Forelimb muscle (tissue), 1 donor: ENCODE results near the gene CABP7. TPM values are rescaled to one million over a fixed set of nuclear protein-coding genes. Genes with fewer than 3 reads are reported as not detected.

ENCODE experiments used
- DNase-seq: peaks from one replicate; pipeline ENCODE4 v3.0.0-alpha.2; 2013; ENCODE audit warnings: low read depth
- polyA plus RNA-seq: library from polyadenylated mRNA; unstranded; fragments of 120-200 nt; gene quantifications from one replicate; pipeline ENCODE4 v1.2.1, GENCODE V29; 2013; ENCODE audit not compliant: insufficient read length

Gene CABP7
- polyA plus RNA-seq, 1 donor = 0.14 TPM

DNA sequence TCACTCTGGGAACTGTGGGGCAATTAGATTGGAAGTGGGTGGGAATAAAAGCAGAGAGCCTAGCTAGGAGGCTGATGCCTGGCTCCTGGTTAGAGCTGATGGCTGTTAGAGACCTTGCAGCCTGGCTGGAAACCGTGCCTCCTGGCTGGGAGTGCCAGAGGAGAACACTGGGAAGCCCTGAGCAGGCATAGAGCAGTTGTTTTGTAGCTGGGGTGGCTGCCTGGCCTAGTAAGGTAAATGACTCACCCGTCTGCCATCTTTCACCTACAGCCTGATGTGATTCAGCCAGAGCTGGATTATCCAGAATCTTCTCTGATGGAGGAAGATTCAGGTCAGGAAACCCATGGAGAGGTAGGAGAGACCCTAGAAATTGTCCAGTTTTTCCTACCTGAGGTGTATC is 53.4 kb downstream of the CABP7 start:
- DNase-seq = no peak

GRCh38 chr22:29780220-29780619 is 60.4 kb downstream of the CABP7 start:
- DNase-seq = no peak

DNA sequence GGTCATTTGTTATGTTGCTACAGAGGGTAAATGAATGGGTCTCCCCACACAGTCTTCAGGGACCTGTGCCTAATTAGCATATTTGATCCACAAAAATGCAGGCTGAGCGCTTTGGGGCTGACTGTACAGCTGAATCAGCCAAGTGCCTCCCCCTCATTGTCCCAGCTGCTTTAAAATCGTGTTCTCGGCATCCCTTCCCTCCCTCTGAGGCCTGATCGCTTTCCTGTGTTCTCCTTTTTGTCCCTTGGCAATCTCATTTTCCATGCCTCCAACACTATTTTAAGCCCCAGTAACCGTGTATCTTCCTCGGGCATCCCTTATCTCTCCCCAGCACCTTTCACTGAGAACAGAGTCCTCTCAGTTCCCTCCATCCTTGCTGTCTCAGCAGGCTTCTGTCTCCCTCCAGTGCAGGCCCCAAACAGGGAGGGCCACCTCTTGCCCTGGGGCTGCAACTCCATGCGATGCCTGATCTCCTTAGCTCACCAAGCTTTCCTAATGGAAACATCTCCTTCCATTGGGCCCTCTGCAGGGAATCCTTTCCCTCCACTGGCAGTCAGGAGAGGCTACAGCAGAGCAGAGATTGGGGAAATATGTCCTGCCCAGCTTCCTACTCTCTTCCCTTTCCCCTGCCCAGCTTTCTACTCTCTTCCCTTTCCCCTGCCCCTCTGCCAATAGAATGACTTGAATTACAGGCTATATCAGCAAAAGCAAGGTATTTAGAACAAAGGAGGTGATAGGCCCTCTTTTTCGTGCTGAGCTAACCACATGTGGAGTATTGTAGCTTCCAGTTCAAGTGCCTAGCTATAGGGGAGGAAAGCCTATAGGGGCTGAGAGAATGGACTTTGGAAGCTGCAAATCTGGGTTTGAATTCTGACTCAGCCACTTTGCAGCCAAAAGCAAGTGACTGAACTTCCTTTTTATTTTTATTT is 61.2 kb downstream of the CABP7 start:
- no peak for DNase-seq

Other genes starting within 250 kb of the CABP7 start
- gene NEFH, start 239.8 kb upstream of the CABP7 start, polyA plus RNA-seq = 1.5 TPM
- gene THOC5, start 166.2 kb upstream of the CABP7 start, polyA plus RNA-seq = 22.4 TPM
- gene NIPSNAP1, start 138.9 kb upstream of the CABP7 start, polyA plus RNA-seq = 28.2 TPM
- gene NF2, start 116.4 kb upstream of the CABP7 start, polyA plus RNA-seq = 18.0 TPM
- gene ZMAT5, start 47.0 kb downstream of the CABP7 start, polyA plus RNA-seq = 18.0 TPM
- gene UQCR10, start 47.4 kb downstream of the CABP7 start, polyA plus RNA-seq = 130 TPM
- 33.8 TPM for gene ASCC2, start 118.3 kb downstream of the CABP7 start, polyA plus RNA-seq
- 32.6 TPM for gene MTMR3, start 163.2 kb downstream of the CABP7 start, polyA plus RNA-seq